Endothelial cell of umbilical vein (primary cell): ENCODE results near the gene ASRGL1. TPM values are rescaled to one million over a fixed set of nuclear protein-coding genes. Genes with fewer than 3 reads are reported as not detected.

Experiments
- BruUV-seq: library from RNA; stranded (reverse); fragments of 400-500 nt; replicated peaks from 2 replicates; lab custom pipeline; 2021; lab: Mats Ljungman, UMichigan
- CTCF ChIA-PET: fragments of 300-600, 350-600 bp; sonication (Branson Sonifier 250); formaldehyde crosslinking; loops from one replicate; lab custom pipeline; 2021; ENCODE audit warnings: antibody characterized with exemption, inconsistent platforms; lab: Charles Lee
- POLR2A ChIA-PET: fragments of 300-600, 350-600 bp; sonication (Branson Sonifier 250); formaldehyde crosslinking; loops from one replicate; lab custom pipeline; 2021; ENCODE audit warnings: antibody characterized with exemption, inconsistent platforms; lab: Charles Lee
- DNase-seq: peaks from one replicate; pipeline ENCODE4 v3.0.0-alpha.2; 2011; ENCODE audit warnings: low read depth, low spot score
- FAIRE-seq: peaks from 2 replicates; lab custom pipeline; 2011; peaks lifted over from hg19 to GRCh38; lab: Jason Lieb, UNC
- H2AFZ ChIP-seq: 2 replicates; pipeline ENCODE4 v1.6.0; 2012; ENCODE audit warnings: low read depth, low read length, control low read depth, inconsistent platforms
- H3K27ac ChIP-seq: 2 replicates; pipeline ENCODE4 v1.5.1; 2011; ENCODE audit warnings: low read depth, mild to moderate bottlenecking, control low read depth, low read length, moderate library complexity; ENCODE audit not compliant: insufficient read depth
- H3K27me3 ChIP-seq, 2 experiments: 2 replicates each; pipeline versions ENCODE4 v1.6.0 to v1.6.1; 2011; ENCODE audit warnings: low read length in 2 of 2, mixed read lengths in 1 of 2; ENCODE audit not compliant: control insufficient read depth in 2 of 2, insufficient read depth in 2 of 2
- H3K36me3 ChIP-seq, 2 experiments: 2 replicates in 1 of 2; 3 replicates in 1 of 2; pipeline ENCODE4 v1.5.1; 2011; ENCODE audit warnings: low read length in 2 of 2, mild to moderate bottlenecking in 1 of 2, moderate library complexity in 1 of 2; ENCODE audit not compliant: control insufficient read depth in 2 of 2, insufficient read depth in 2 of 2; ENCODE audit errors: extremely low read depth in 1 of 2
- H3K4me1 ChIP-seq: 3 replicates; pipeline ENCODE4 v1.5.1; 2011; ENCODE audit warnings: mild to moderate bottlenecking, low read length; ENCODE audit not compliant: control insufficient read depth, insufficient read depth; ENCODE audit errors: extremely low read depth
- H3K4me2 ChIP-seq: 2 replicates; pipeline ENCODE4 v1.6.1; 2011; ENCODE audit warnings: low read length, control low read depth, mixed read lengths; ENCODE audit not compliant: insufficient read depth
- H3K4me3 ChIP-seq, 3 experiments: fragments of 200-600 bp in 1 of 3; sonication (generic), shearing (Covaris generic) in 1 of 3; replicated peaks in 1 of 3; 2 replicates each; pipeline ENCODE4 v1.5.1; 2011 to 2016; ENCODE audit warnings: control low read depth in 3 of 3, low read length in 3 of 3, mild to moderate bottlenecking in 2 of 3, inconsistent platforms in 1 of 3, low read depth in 1 of 3, moderate library complexity in 1 of 3; ENCODE audit not compliant: insufficient read depth in 1 of 3
- H3K79me2 ChIP-seq: 2 replicates; pipeline ENCODE4 v1.6.0; 2012; ENCODE audit warnings: low read length, inconsistent platforms; ENCODE audit not compliant: control insufficient read depth, insufficient read depth
- H3K9ac ChIP-seq: replicated peaks from 2 replicates; pipeline ENCODE3; 2011; ENCODE audit warnings: low read length, control low read depth; ENCODE audit not compliant: insufficient read depth; ENCODE audit errors: extremely low read depth
- H3K9me1 ChIP-seq: replicated peaks from 3 replicates; pipeline ENCODE4 v1.6.0; 2011; ENCODE audit warnings: mild to moderate bottlenecking, low read length; ENCODE audit not compliant: control insufficient read depth, insufficient read depth; ENCODE audit errors: extremely low read depth
- H3K9me3 ChIP-seq: replicated peaks from 2 replicates; pipeline ENCODE4 v1.5.1; 2012; ENCODE audit warnings: low read length, inconsistent platforms; ENCODE audit not compliant: control insufficient read depth, insufficient read depth
- H4K20me1 ChIP-seq: replicated peaks from 2 replicates; pipeline ENCODE3; 2011; ENCODE audit warnings: mild to moderate bottlenecking, low read length; ENCODE audit not compliant: control insufficient read depth, insufficient read depth; ENCODE audit errors: extremely low read depth
- EZH2 ChIP-seq: IDR thresholded peaks from 2 replicates; pipeline ENCODE4 v1.6.1; 2012; ENCODE audit warnings: borderline replicate concordance, low read depth, mild to moderate bottlenecking, moderate library complexity, low read length, inconsistent platforms; ENCODE audit not compliant: severe bottlenecking
- FOS ChIP-seq: IDR thresholded peaks from 2 replicates; pipeline ENCODE4 v1.6.1; 2011; ENCODE audit warnings: mild to moderate bottlenecking, low read length, moderate library complexity, borderline replicate concordance; ENCODE audit not compliant: insufficient read depth
- GATA2 ChIP-seq: IDR thresholded peaks from 2 replicates; pipeline ENCODE4 v1.7.0; 2011; ENCODE audit warnings: low read depth, mild to moderate bottlenecking, moderate library complexity, mixed read lengths, low read length; ENCODE audit not compliant: insufficient read length, insufficient read depth
- JUN ChIP-seq: IDR thresholded peaks from 2 replicates; pipeline ENCODE4 v1.6.1; 2011; ENCODE audit warnings: borderline replicate concordance, low read depth; ENCODE audit not compliant: insufficient read length, insufficient read depth
- MYC ChIP-seq: IDR thresholded peaks from one replicate; pipeline ENCODE4 v1.6.1; 2011; ENCODE audit warnings: mild to moderate bottlenecking, low read depth, low read length
- POLR2A ChIP-seq: IDR thresholded peaks from 2 replicates; pipeline ENCODE4 v1.6.1; 2012; ENCODE audit warnings: low read depth, mild to moderate bottlenecking, control low read depth, low read length
- POLR2AphosphoS5 ChIP-seq: IDR thresholded peaks from 2 replicates; pipeline ENCODE4 v1.6.1; 2012; ENCODE audit warnings: low read depth, mild to moderate bottlenecking, control low read depth, low read length, moderate library complexity; ENCODE audit not compliant: insufficient read depth
- dilution Hi-C: fragments of 300-500 bp; cut with MboI; formaldehyde crosslinking; loops from one replicate; pipeline ENCODE4 v1.15.0; 2019; ENCODE audit warnings: low sequenced_read_pairs; ENCODE audit not compliant: extremely low pct_ligation_motif_present
- intact Hi-C: fragments of 100-400 bp; cut with micrococcal nuclease; formaldehyde crosslinking; loops from one replicate; pipeline ENCODE4 v1.10.0; 2022
- polyA plus RNA-seq, 4 experiments: library from polyadenylated mRNA; depleted of rRNA in 3 of 4; stranded (reverse) in 3 of 4; unstranded in 1 of 4; fragments of >200 nt; gene quantifications; 2 replicates each; pipeline versions ENCODE4 v1.2.1 to v1.2.3, GENCODE V29; 2011 to 2012; ENCODE audit warnings: missing spikeins in 1 of 4
- total RNA-seq: library from RNA; stranded (reverse); gene quantifications from 2 replicates; pipeline ENCODE4 v1.2.3, GENCODE V29; 2021
- TF ChIP-seq, protein P1 (sequence below): IDR thresholded peaks from 2 replicates; pipeline ENCODE4 v1.6.1; 2011; ENCODE audit not compliant: insufficient read depth, insufficient read length
- TF ChIP-seq, protein P2 (sequence below), 2 donors: IDR thresholded peaks; 1 replicate in 1 of 2; 2 replicates in 1 of 2; pipeline ENCODE4 v1.5.1; 2011; ENCODE audit warnings: low read length in 2 of 2, mild to moderate bottlenecking in 2 of 2, moderate library complexity in 2 of 2, control low read depth in 1 of 2, inconsistent platforms in 1 of 2, low read depth in 1 of 2; ENCODE audit not compliant: insufficient read depth in 1 of 2; ENCODE audit errors: extremely low read depth in 1 of 2

The ASRGL1 gene
- total and polyA plus RNA-seq, 2 donors (not counting 3 experiments of a cell fraction or from before 2014, with no cell fraction given) = 33.1 to 36.0 TPM

DNA sequence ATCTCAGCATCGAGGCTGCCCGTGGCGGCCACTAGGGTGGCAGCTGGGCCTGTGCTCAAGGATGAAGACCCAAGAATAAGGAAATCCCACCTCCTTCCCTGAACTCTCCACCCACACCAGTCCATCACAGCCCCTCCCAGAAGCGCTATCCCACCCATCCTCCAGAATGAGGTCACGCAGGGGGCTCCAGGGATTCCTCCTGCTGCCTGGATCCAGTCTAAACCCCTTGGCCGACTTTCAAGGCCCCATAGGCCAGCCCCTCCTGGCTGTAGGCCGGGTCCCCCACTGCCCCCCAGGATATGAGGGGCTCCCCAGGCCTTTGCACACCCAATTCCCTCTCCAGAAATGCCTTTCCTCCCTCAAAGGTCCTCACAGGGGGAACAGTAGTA, 62.6 kb downstream of the ASRGL1 start:
- Histone ChIP-seq H3K9me3 (no peaks in the 10 kb centered on the region), H3K9me1 (no peaks in the 10 kb centered on the region), H3K36me3 (no peaks in the 10 kb centered on the region), H2AFZ (no peak overlapping the region), H3K4me2 (no peak overlapping the region), H3K9ac (no peak overlapping the region), H3K4me1 (peaks cover 4% of the 10 kb centered on the region), H3K27ac (no peak overlapping the region), H3K4me3 (no peak overlapping the region), H4K20me1 (no peaks in the 10 kb centered on the region), H3K27me3 (no peaks in the 10 kb centered on the region), H3K79me2 (no peaks in the 10 kb centered on the region)
- intact Hi-C loops (loop anchor here (5.0 kb wide), 3 partner anchors 212 to 482 kb away; partner anchors contain the start of genes EML3, ROM1, SLC3A2 and STX5), dilution Hi-C loops (no loop called here)
- ChIA-PET POLR2A (interaction anchor here (0.9 kb wide), 1 partner anchor 10 kb away, joined by 5 read pairs; no protein-coding TSS in a partner anchor), CTCF (interaction anchor here (0.5 to 4.2 kb wide), 5 partner anchors 10 to 268 kb away, joined by 3 to 18 read pairs (median 4); no protein-coding TSS in a partner anchor)
- FAIRE-seq = no peak
- BruUV-seq = no TSS peak
- TF ChIP-seq JUN (no peak), POLR2AphosphoS5 (no peak), GATA2 (no peak), FOS (no peak), POLR2A (no peak), EZH2 (no peak), MYC (no peak)
- TF ChIP-seq, protein P1, sequence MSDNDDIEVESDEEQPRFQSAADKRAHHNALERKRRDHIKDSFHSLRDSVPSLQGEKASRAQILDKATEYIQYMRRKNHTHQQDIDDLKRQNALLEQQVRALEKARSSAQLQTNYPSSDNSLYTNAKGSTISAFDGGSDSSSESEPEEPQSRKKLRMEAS = no peak
- TF ChIP-seq, protein P2, sequence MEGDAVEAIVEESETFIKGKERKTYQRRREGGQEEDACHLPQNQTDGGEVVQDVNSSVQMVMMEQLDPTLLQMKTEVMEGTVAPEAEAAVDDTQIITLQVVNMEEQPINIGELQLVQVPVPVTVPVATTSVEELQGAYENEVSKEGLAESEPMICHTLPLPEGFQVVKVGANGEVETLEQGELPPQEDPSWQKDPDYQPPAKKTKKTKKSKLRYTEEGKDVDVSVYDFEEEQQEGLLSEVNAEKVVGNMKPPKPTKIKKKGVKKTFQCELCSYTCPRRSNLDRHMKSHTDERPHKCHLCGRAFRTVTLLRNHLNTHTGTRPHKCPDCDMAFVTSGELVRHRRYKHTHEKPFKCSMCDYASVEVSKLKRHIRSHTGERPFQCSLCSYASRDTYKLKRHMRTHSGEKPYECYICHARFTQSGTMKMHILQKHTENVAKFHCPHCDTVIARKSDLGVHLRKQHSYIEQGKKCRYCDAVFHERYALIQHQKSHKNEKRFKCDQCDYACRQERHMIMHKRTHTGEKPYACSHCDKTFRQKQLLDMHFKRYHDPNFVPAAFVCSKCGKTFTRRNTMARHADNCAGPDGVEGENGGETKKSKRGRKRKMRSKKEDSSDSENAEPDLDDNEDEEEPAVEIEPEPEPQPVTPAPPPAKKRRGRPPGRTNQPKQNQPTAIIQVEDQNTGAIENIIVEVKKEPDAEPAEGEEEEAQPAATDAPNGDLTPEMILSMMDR (IDR thresholded peaks at IDR 0.05; ENCODE audit: extremely low read depth in 1 of 2, insufficient read depth in 1 of 2, low read depth in 1 of 2, low read length in 2 of 2) = no peak
- DNase-seq = no peak
